CD4-positive, alpha-beta T cell (primary cell): ENCODE data around the gene FRMD3. TPM values are rescaled to one million over a fixed set of nuclear protein-coding genes. Genes with fewer than 3 reads are reported as not detected.

ENCODE experiments used
- ATAC-seq: fragments of 200-7000 bp; cut with Tn5 transposase; one replicate; pipeline ENCODE4 v1.10.0; 2022; ENCODE audit warnings: mild to moderate bottlenecking; ENCODE audit not compliant: poor library complexity
- CTCF ChIA-PET: fragments of 350-600 bp; sonication (Branson Sonifier 250); formaldehyde crosslinking; loops from one replicate; lab custom pipeline; 2021; ENCODE audit warnings: antibody characterized with exemption, inconsistent platforms; lab: Charles Lee
- POLR2A ChIA-PET: fragments of 350-600 bp; sonication (Branson Sonifier 250); formaldehyde crosslinking; loops from one replicate; lab custom pipeline; 2021; ENCODE audit warnings: antibody characterized with exemption, inconsistent platforms; lab: Charles Lee
- DNase-seq, 14 experiments: peaks; one replicate each; pipeline ENCODE4 v3.0.0-alpha.2; 2013 to 2020; ENCODE audit warnings: mixed read lengths in 2 of 14
- H3K27ac ChIP-seq, 2 donors: one replicate each; pipeline versions ENCODE4 v1.5.1 to v1.7.0; 2013; ENCODE audit warnings: low read length in 2 of 2, low read depth in 1 of 2, mild to moderate bottlenecking in 1 of 2
- H3K27me3 ChIP-seq, 2 experiments: 1 replicate in 1 of 2; 2 replicates in 1 of 2; pipeline versions ENCODE4 v1.6.1 to v1.7.0; 2013; ENCODE audit warnings: low read length in 2 of 2, control low read depth in 1 of 2, mild to moderate bottlenecking in 1 of 2, moderate library complexity in 1 of 2; ENCODE audit not compliant: insufficient read depth in 2 of 2, control insufficient read depth in 1 of 2
- H3K36me3 ChIP-seq: one replicate; pipeline ENCODE4 v1.6.1; 2013; ENCODE audit warnings: low read length, control low read depth; ENCODE audit not compliant: insufficient read depth
- H3K4me1 ChIP-seq: one replicate; pipeline ENCODE4 v1.6.1; 2013; ENCODE audit warnings: low read length, control low read depth; ENCODE audit not compliant: insufficient read depth
- H3K4me3 ChIP-seq: one replicate; pipeline ENCODE4 v1.5.1; 2013; ENCODE audit warnings: mild to moderate bottlenecking, low read length, moderate library complexity
- H3K9me3 ChIP-seq, 2 experiments: 1 replicate in 1 of 2; 2 replicates in 1 of 2; pipeline versions ENCODE4 v1.6.1 to v1.7.0; 2013; ENCODE audit warnings: low read length in 2 of 2, mild to moderate bottlenecking in 2 of 2, control low read depth in 1 of 2, moderate library complexity in 1 of 2; ENCODE audit not compliant: control insufficient read depth in 1 of 2, insufficient read depth in 1 of 2
- H3K27ac Mint-ChIP-seq: one replicate; pipeline ENCODE4 v1.8.0; 2020; ENCODE audit warnings: mixed read lengths
- H3K27me3 Mint-ChIP-seq: one replicate; pipeline ENCODE4 v1.8.0; 2021; ENCODE audit warnings: mixed read lengths
- H3K36me3 Mint-ChIP-seq: one replicate; pipeline ENCODE4 v1.8.0; 2021; ENCODE audit warnings: low read depth, mixed read lengths
- H3K4me1 Mint-ChIP-seq: one replicate; pipeline ENCODE4 v1.8.0; 2021; ENCODE audit warnings: low read depth, mixed read lengths
- H3K4me3 Mint-ChIP-seq: one replicate; pipeline ENCODE4 v1.8.0; 2020; ENCODE audit warnings: mild to moderate bottlenecking, mixed read lengths
- H3K9me3 Mint-ChIP-seq: one replicate; pipeline ENCODE4 v1.8.0; 2020; ENCODE audit warnings: mixed read lengths
- intact Hi-C, 2 experiments: fragments of 100-400 bp; cut with DNase I in 1 of 2; cut with micrococcal nuclease in 1 of 2; formaldehyde crosslinking; loops; one replicate each; pipeline versions ENCODE4 v1.15.1 to v1.9.0; 2023 to 2025; cut with DNase I, micrococcal nuclease
- total RNA-seq, 174 experiments: library from RNA in 2 of 174; stranded (reverse) in 2 of 174; gene quantifications; one replicate each; pipeline ENCODE4 v1.2.3 and lab custom pipeline; 2021 to 2026
- TF ChIP-seq, protein P1 (sequence below): fragments of 200-600 bp; IDR thresholded peaks from one replicate; pipeline ENCODE4 v1.8.0; 2022; ENCODE audit warnings: antibody characterized with exemption, mild to moderate bottlenecking

FRMD3 gene
- total RNA-seq, 2 experiments from 2014 or later = 0.53 to 1.0 TPM

DNA sequence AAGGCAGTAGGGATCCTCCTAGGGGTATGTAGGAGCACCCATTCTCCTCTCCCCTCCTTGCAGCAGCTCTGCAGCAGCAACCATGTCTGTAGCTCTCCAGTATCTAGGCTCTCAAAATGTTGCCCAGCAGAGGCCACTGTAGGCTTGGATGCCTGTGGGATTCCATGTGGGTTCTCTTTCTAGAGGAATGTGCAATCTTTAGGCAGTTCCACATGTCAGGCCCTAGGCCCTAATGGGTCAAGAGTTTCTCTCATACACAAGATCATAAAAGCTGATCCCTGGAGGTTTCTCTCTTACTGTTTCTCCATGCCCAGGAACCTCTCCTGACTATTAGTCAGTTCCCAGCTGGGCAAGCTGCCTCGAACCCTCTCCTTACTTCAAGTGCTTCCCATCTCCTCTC lies 215.8 kb downstream of the FRMD3 start:
- ATAC-seq (no peak), DNase-seq (no peak)
- H3K4me3 Mint-ChIP-seq = no peak overlapping the region
- no peak overlapping the region for H3K4me3 ChIP-seq
- intact Hi-C loops = no loop called here
- H3K36me3 Mint-ChIP-seq = no peaks in the 10 kb centered on the region
- H3K9me3 Mint-ChIP-seq = peaks cover 12% of the 10 kb centered on the region
- TF ChIP-seq, protein P1, sequence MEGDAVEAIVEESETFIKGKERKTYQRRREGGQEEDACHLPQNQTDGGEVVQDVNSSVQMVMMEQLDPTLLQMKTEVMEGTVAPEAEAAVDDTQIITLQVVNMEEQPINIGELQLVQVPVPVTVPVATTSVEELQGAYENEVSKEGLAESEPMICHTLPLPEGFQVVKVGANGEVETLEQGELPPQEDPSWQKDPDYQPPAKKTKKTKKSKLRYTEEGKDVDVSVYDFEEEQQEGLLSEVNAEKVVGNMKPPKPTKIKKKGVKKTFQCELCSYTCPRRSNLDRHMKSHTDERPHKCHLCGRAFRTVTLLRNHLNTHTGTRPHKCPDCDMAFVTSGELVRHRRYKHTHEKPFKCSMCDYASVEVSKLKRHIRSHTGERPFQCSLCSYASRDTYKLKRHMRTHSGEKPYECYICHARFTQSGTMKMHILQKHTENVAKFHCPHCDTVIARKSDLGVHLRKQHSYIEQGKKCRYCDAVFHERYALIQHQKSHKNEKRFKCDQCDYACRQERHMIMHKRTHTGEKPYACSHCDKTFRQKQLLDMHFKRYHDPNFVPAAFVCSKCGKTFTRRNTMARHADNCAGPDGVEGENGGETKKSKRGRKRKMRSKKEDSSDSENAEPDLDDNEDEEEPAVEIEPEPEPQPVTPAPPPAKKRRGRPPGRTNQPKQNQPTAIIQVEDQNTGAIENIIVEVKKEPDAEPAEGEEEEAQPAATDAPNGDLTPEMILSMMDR = no peak
- no peaks in the 10 kb centered on the region for H3K27me3 Mint-ChIP-seq
- H3K27me3 ChIP-seq = no peaks in the 10 kb centered on the region
- CTCF ChIA-PET = no interaction called here
- H3K27ac Mint-ChIP-seq = no peak overlapping the region
- POLR2A ChIA-PET = no interaction called here
- no peaks in the 10 kb centered on the region for H3K36me3 ChIP-seq
- no peaks in the 10 kb centered on the region for H3K4me1 ChIP-seq
- H3K27ac ChIP-seq = no peak overlapping the region
- H3K9me3 ChIP-seq = no peaks in the 10 kb centered on the region
- no peaks in the 10 kb centered on the region for H3K4me1 Mint-ChIP-seq

DNA sequence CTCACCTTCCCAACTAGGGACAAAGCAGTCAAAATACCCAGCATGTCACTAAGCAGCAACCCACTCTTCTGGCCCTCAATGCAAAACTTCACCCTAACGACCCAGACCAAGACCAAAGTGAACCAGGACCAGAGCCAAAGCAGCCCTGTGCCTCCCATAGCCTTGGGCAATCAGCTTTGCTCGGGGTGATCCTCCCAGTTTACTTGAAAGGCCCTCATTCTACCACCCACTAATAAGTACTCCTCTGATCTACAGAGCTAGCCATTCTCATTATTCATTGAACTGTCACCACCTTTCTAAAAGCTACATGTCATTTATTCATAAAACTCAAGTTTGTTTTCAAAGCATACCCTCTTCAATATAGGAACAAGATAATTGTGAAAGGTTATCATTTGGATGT lies 221.0 kb downstream of the FRMD3 start:
- POLR2A ChIA-PET = no interaction called here
- Histone ChIP-seq H3K4me1 (no peaks in the 10 kb centered on the region), H3K27ac (no peak overlapping the region), H3K36me3 (no peaks in the 10 kb centered on the region), H3K27me3 (no peaks in the 10 kb centered on the region), H3K9me3 (no peaks in the 10 kb centered on the region), H3K4me3 (no peak overlapping the region)
- H3K4me3 Mint-ChIP-seq = no peak overlapping the region
- peaks cover 7% of the 10 kb centered on the region for H3K9me3 Mint-ChIP-seq
- no peaks in the 10 kb centered on the region for H3K4me1 Mint-ChIP-seq
- intact Hi-C loops = no loop called here
- no peaks in the 10 kb centered on the region for H3K36me3 Mint-ChIP-seq
- DNase-seq = no peak
- TF ChIP-seq, protein P1 = no peak
- ATAC-seq = no peak
- no peaks in the 10 kb centered on the region for H3K27me3 Mint-ChIP-seq
- H3K27ac Mint-ChIP-seq = no peak overlapping the region
- CTCF ChIA-PET = no interaction called here

DNA sequence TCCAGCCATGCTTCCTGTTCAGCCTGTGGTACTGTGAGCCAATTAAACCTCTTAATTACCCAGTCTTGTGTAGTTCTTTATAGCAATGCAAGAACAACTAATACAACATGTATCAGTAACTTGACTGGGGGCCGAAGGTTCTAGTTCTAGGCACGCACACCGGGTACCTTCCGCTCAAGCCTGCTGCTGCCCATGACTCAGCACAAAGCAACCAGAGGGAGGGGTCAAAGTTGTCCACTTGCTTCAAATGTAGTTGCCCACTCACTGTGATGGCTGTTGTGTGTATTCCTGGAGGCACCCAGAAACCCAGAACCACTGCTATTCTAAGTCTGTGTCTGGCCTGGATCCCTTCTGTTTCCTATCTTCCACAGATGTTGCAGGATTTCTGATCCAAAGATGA lies 222.6 kb downstream of the FRMD3 start:
- Histone ChIP-seq H3K9me3 (no peaks in the 10 kb centered on the region), H3K27ac (no peak overlapping the region), H3K36me3 (no peaks in the 10 kb centered on the region), H3K4me3 (no peak overlapping the region), H3K4me1 (no peaks in the 10 kb centered on the region), H3K27me3 (no peaks in the 10 kb centered on the region)
- POLR2A ChIA-PET = no interaction called here
- TF ChIP-seq, protein P1 = no peak
- H3K27me3 Mint-ChIP-seq = no peaks in the 10 kb centered on the region
- ATAC-seq = no peak
- H3K27ac Mint-ChIP-seq = no peak overlapping the region
- CTCF ChIA-PET = no interaction called here
- DNase-seq = no peak
- H3K4me3 Mint-ChIP-seq = no peak overlapping the region
- intact Hi-C loops = no loop called here
- peaks cover 7% of the 10 kb centered on the region for H3K9me3 Mint-ChIP-seq
- no peaks in the 10 kb centered on the region for H3K4me1 Mint-ChIP-seq
- H3K36me3 Mint-ChIP-seq = no peaks in the 10 kb centered on the region
